H1 (cell line): Measurements from ENCODE around the gene C19orf44. TPM values are rescaled to one million over a fixed set of nuclear protein-coding genes. Genes with fewer than 3 reads are reported as not detected.

ENCODE experiments used
- CTCF ChIA-PET: fragments of 300-600 bp; sonication (Branson Sonifier 250); formaldehyde crosslinking; loops from one replicate; lab custom pipeline; 2021; ENCODE audit not compliant: partially characterized antibody; lab: Charles Lee
- POLR2A ChIA-PET: fragments of 300-600 bp; sonication (Branson Sonifier 250); formaldehyde crosslinking; loops from one replicate; lab custom pipeline; 2021; ENCODE audit warnings: inconsistent platforms; ENCODE audit not compliant: partially characterized antibody; lab: Charles Lee
- DNase-seq, 2 experiments: peaks; one replicate each; pipeline versions ENCODE4 v3.0.0 to v3.0.0-alpha.2; 2010 to 2022; ENCODE audit warnings: low spot score in 2 of 2, low read depth in 1 of 2, mixed read lengths in 1 of 2
- FAIRE-seq: peaks from 2 replicates; lab custom pipeline; 2011; peaks lifted over from hg19 to GRCh38; lab: Jason Lieb, UNC
- H2AFZ ChIP-seq: 2 replicates; pipeline ENCODE4 v1.8.1; 2012; ENCODE audit warnings: low read length, inconsistent platforms
- H2AK5ac ChIP-seq: 2 replicates; pipeline ENCODE4 v1.6.1; 2013; ENCODE audit warnings: low read depth, low read length
- H2BK120ac ChIP-seq: replicated peaks from 2 replicates; pipeline ENCODE3; 2013; ENCODE audit warnings: low read depth, low read length, inconsistent platforms
- H2BK12ac ChIP-seq: 2 replicates; pipeline ENCODE4 v1.6.1; 2013; ENCODE audit warnings: low read depth, low read length
- H2BK15ac ChIP-seq: 2 replicates; pipeline ENCODE4 v1.6.1; 2013; ENCODE audit warnings: low read length
- H2BK20ac ChIP-seq: 2 replicates; pipeline ENCODE4 v1.6.1; 2013; ENCODE audit warnings: low read length
- H2BK5ac ChIP-seq: 2 replicates; pipeline ENCODE4 v1.6.1; 2013; ENCODE audit warnings: low read depth, low read length
- H3K14ac ChIP-seq: 2 replicates; pipeline ENCODE4 v1.6.1; 2013; ENCODE audit warnings: inconsistent platforms; ENCODE audit not compliant: insufficient read length
- H3K18ac ChIP-seq: 2 replicates; pipeline ENCODE4 v1.6.1; 2013; ENCODE audit warnings: low read length; ENCODE audit errors: extremely low read depth
- H3K23ac ChIP-seq: 2 replicates; pipeline ENCODE4 v1.6.1; 2013; ENCODE audit warnings: inconsistent platforms; ENCODE audit not compliant: insufficient read length
- H3K23me2 ChIP-seq: 2 replicates; pipeline ENCODE4 v1.6.1; 2013; ENCODE audit warnings: low read depth, low read length
- H3K27ac ChIP-seq: 2 replicates; pipeline ENCODE4 v1.6.1; 2011; ENCODE audit warnings: low read depth, low read length, inconsistent platforms
- H3K27me3 ChIP-seq, 4 experiments: replicated peaks in 1 of 4; 1 replicate in 1 of 4; 2 replicates in 3 of 4; pipeline versions ENCODE4 v1.6.1 to v1.8.1; 2011 to 2013; ENCODE audit warnings: low read length in 3 of 4, mild to moderate bottlenecking in 3 of 4, inconsistent platforms in 2 of 4, mixed read lengths in 2 of 4, moderate library complexity in 1 of 4; ENCODE audit not compliant: control insufficient read depth in 3 of 4, insufficient read depth in 3 of 4; ENCODE audit errors: extremely low read depth in 1 of 4
- H3K36me3 ChIP-seq, 4 experiments: 2 replicates each; pipeline versions ENCODE4 v1.6.1 to v1.8.1; 2011 to 2013; ENCODE audit warnings: mild to moderate bottlenecking in 4 of 4, low read length in 3 of 4, moderate library complexity in 2 of 4, control low read depth in 1 of 4, inconsistent platforms in 1 of 4; ENCODE audit not compliant: insufficient read depth in 4 of 4, control insufficient read depth in 2 of 4
- H3K4ac ChIP-seq: replicated peaks from 2 replicates; pipeline ENCODE3; 2013; ENCODE audit warnings: low read length, low read depth, mixed read lengths, inconsistent platforms; ENCODE audit not compliant: insufficient read length
- H3K4me1 ChIP-seq, 4 experiments: replicated peaks in 1 of 4; 1 replicate in 1 of 4; 2 replicates in 3 of 4; pipeline versions ENCODE4 v1.6.1 to v1.8.1; 2011 to 2013; ENCODE audit warnings: low read length in 3 of 4, inconsistent platforms in 2 of 4, mixed read lengths in 1 of 4; ENCODE audit not compliant: insufficient read depth in 4 of 4, control insufficient read depth in 3 of 4
- H3K4me2 ChIP-seq, 2 experiments: 2 replicates each; pipeline versions ENCODE4 v1.6.1 to v1.8.1; 2011 to 2013; ENCODE audit warnings: low read depth in 2 of 2, low read length in 2 of 2, control low read depth in 1 of 2, inconsistent platforms in 1 of 2, mild to moderate bottlenecking in 1 of 2; ENCODE audit not compliant: insufficient read depth in 1 of 2
- H3K4me3 ChIP-seq, 4 experiments: fragments of 200-600, 300-600 bp in 1 of 4; sonication (generic), shearing (Covaris generic), sonication (Bioruptor Twin) in 1 of 4; 2 replicates each; pipeline versions ENCODE4 v1.5.1 to v1.8.1; 2011 to 2016; ENCODE audit warnings: low read length in 4 of 4, low read depth in 3 of 4, control low read depth in 2 of 4, inconsistent platforms in 2 of 4, mild to moderate bottlenecking in 2 of 4, mixed read lengths in 1 of 4, moderate library complexity in 1 of 4; ENCODE audit not compliant: insufficient read depth in 2 of 4; ENCODE audit errors: extremely low read depth in 1 of 4
- H3K56ac ChIP-seq: replicated peaks from 2 replicates; pipeline ENCODE3; 2013; ENCODE audit warnings: low read depth, mild to moderate bottlenecking, mixed read lengths, low read length, inconsistent platforms; ENCODE audit not compliant: insufficient read length
- H3K79me1 ChIP-seq: 2 replicates; pipeline ENCODE4 v1.6.1; 2013; ENCODE audit warnings: low read depth, low read length, control low read depth
- H3K79me2 ChIP-seq, 2 experiments: 2 replicates each; pipeline versions ENCODE4 v1.6.1 to v1.8.1; 2012 to 2013; ENCODE audit warnings: low read length in 2 of 2, mild to moderate bottlenecking in 2 of 2, inconsistent platforms in 1 of 2; ENCODE audit not compliant: insufficient read depth in 2 of 2, control insufficient read depth in 1 of 2
- H3K9ac ChIP-seq, 4 experiments: replicated peaks in 1 of 4; 1 replicate in 1 of 4; 2 replicates in 3 of 4; pipeline versions ENCODE4 v1.6.1 to v1.8.1; 2011 to 2013; ENCODE audit warnings: low read depth in 3 of 4, low read length in 3 of 4, control low read depth in 2 of 4, mild to moderate bottlenecking in 2 of 4, moderate library complexity in 2 of 4, inconsistent platforms in 1 of 4; ENCODE audit errors: extremely low read depth in 1 of 4
- H3K9me3 ChIP-seq, 2 experiments: 2 replicates each; pipeline versions ENCODE4 v1.6.1 to v1.8.1; 2012 to 2013; ENCODE audit warnings: mild to moderate bottlenecking in 2 of 2, moderate library complexity in 2 of 2, control low read depth in 1 of 2, inconsistent platforms in 1 of 2, low read depth in 1 of 2, low read length in 1 of 2, mixed read lengths in 1 of 2; ENCODE audit not compliant: insufficient read depth in 2 of 2
- H4K20me1 ChIP-seq, 2 experiments: replicated peaks in 1 of 2; 2 replicates each; pipeline versions ENCODE3 to v1.8.1; 2011 to 2013; ENCODE audit warnings: inconsistent platforms in 2 of 2, low read length in 2 of 2, mild to moderate bottlenecking in 1 of 2; ENCODE audit not compliant: insufficient read depth in 2 of 2, control insufficient read depth in 1 of 2
- H4K5ac ChIP-seq: 2 replicates; pipeline ENCODE4 v1.6.1; 2013; ENCODE audit warnings: low read length, low read depth, mixed read lengths, inconsistent platforms; ENCODE audit not compliant: insufficient read length
- H4K8ac ChIP-seq: 2 replicates; pipeline ENCODE4 v1.8.0; 2013; ENCODE audit warnings: mild to moderate bottlenecking, moderate library complexity, low read length, inconsistent platforms; ENCODE audit not compliant: insufficient read depth; ENCODE audit errors: extremely low read depth
- H4K91ac ChIP-seq: replicated peaks from 2 replicates; pipeline ENCODE3; 2013; ENCODE audit warnings: low read length, mixed read lengths, inconsistent platforms; ENCODE audit not compliant: insufficient read length
- BACH1 ChIP-seq: IDR thresholded peaks from 2 replicates; pipeline ENCODE4 v1.6.1; 2012; ENCODE audit warnings: low read length, improper control_type of control experiment
- CREB1 ChIP-seq: IDR thresholded peaks from 2 replicates; pipeline ENCODE4 v1.6.1; 2012; ENCODE audit warnings: inconsistent platforms
- EGR1 ChIP-seq: IDR thresholded peaks from 2 replicates; pipeline ENCODE4 v1.6.1; 2011; ENCODE audit warnings: low read depth, low read length, borderline replicate concordance
- JUN ChIP-seq: IDR thresholded peaks from 2 replicates; pipeline ENCODE4 v1.6.1; 2011; ENCODE audit warnings: low read depth, mild to moderate bottlenecking, improper control_type of control experiment, low read length
- KDM1A ChIP-seq: fragments of 200-600, 300-600 bp; sonication (generic); IDR thresholded peaks from 2 replicates; pipeline ENCODE4 v1.7.1; 2016; ENCODE audit warnings: mild to moderate bottlenecking, low read length, borderline replicate concordance
- KDM4A ChIP-seq: IDR thresholded peaks from one replicate; pipeline ENCODE4 v1.7.1; 2012; ENCODE audit warnings: low read depth, mild to moderate bottlenecking, moderate library complexity, low read length, inconsistent platforms; ENCODE audit not compliant: severe bottlenecking
- MAFK ChIP-seq: IDR thresholded peaks from 2 replicates; pipeline ENCODE4 v1.6.1; 2012; ENCODE audit warnings: low read depth, mild to moderate bottlenecking, improper control_type of control experiment, low read length
- WGBS, 2 experiments: shearing (Covaris generic) in 1 of 2; methylation state at CpG; one replicate each; pipeline versions ENCODE4 v1.1.6 to v1.1.7; 2013 to 2015; ENCODE audit warnings: low lambda C conversion rate in 2 of 2, mixed read lengths in 2 of 2, inconsistent platforms in 1 of 2, low coverage in 1 of 2, missing lambda C conversion rate in 1 of 2; ENCODE audit not compliant: insufficient replicate concordance in 2 of 2, insufficient coverage in 1 of 2, insufficient read length in 1 of 2; ENCODE audit errors: extremely low coverage in 1 of 2, missing lambda C conversion rate in 1 of 2; 5-methylcytosine and 5-hydroxymethylcytosine counted together
- polyA plus RNA-seq, 7 experiments: library from polyadenylated mRNA; depleted of rRNA in 3 of 7; stranded (reverse) in 5 of 7; unstranded in 2 of 7; fragments of >200 nt in 5 of 7; fragments of 200-250 nt in 2 of 7; gene quantifications; 1 replicate in 5 of 7; 2 replicates in 1 of 7; 4 replicates in 1 of 7; pipeline versions ENCODE4 v1.2.1 to v1.2.3, GENCODE V29; 2011 to 2013; ENCODE audit warnings: missing spikeins in 2 of 7, mixed read lengths in 2 of 7
- total RNA-seq: library from RNA; stranded (reverse); fragmentation: NEBNext Ultra II Directional; extraction: Animal tissue kit (Norgen Biotek cat#: 25700); gene quantifications from 2 replicates; pipeline ENCODE4 v1.2.1, GENCODE V29; 2021

C19orf44 gene
- total and polyA plus RNA-seq, 2 of the 8 experiments (the other 6 are each of a cell fraction or from before 2014, with no cell fraction given), result 2.1 to 4.5 TPM

DNA sequence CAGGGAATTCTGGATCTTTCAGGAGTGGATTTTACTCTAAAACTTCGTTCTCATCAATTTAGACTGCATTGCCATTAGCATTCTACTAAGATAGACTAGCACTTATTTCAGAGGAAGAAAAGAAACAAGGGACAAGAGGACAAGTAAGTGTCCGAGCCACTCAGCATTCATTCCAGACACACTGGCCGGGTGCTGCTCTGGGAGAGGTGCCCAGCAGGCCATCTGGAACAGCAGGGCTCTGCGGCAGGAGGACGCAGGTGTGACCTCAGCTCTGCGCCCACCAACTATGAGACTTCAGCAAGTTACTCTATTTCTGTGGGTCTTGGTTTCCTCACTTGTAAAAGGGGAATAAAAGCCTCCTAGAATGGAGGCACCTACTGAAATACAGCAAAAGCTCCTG is 28.6 kb upstream of the C19orf44 start:
- H3K27me3 ChIP-seq, result no peaks in the 10 kb centered on the region
- H2BK120ac ChIP-seq, result no peak overlapping the region
- POLR2A ChIA-PET, result interaction anchor here (0.9 kb wide), 1 partner anchor 7 kb away, joined by 3 read pairs; no protein-coding TSS in a partner anchor
- H3K23ac ChIP-seq, result no peak overlapping the region
- 93% methylated on average over 6 of the region's 6 CpGs; no CpG with 5 or more reads in 1 of the 2 experiments for WGBS, 2 experiments
- H3K4me2 ChIP-seq, result no peak overlapping the region
- no peak overlapping the region for H2BK15ac ChIP-seq
- H3K14ac ChIP-seq, result no peak overlapping the region
- no peak overlapping the region for H3K18ac ChIP-seq
- no peak overlapping the region for H4K5ac ChIP-seq
- H3K23me2 ChIP-seq, result peaks cover 8% of the 10 kb centered on the region; the same call in 1 of the 2 replicates
- H2AK5ac ChIP-seq, result no peak overlapping the region
- H3K4ac ChIP-seq, result no peak overlapping the region
- H3K79me1 ChIP-seq, result peaks cover 32% of the 10 kb centered on the region
- no peaks in the 10 kb centered on the region for H3K36me3 ChIP-seq
- no peak overlapping the region for H4K91ac ChIP-seq
- no peak overlapping the region for H2BK5ac ChIP-seq
- H2BK20ac ChIP-seq, result no peak overlapping the region
- H4K20me1 ChIP-seq, result peaks cover 14 to 30% of the 10 kb centered on the region in 2 experiments
- peaks cover 0 to 6% (median 0%) of the 10 kb centered on the region in 4 experiments; a peak in 4 of 7 replicates for H3K4me1 ChIP-seq
- H3K9me3 ChIP-seq, result no peaks in the 10 kb centered on the region
- CTCF ChIA-PET, result interaction anchor here (0.9 to 1.1 kb wide), 2 partner anchors 17 to 25 kb away, joined by 3 to 4 read pairs; no protein-coding TSS in a partner anchor
- no peak overlapping the region for H3K27ac ChIP-seq
- H3K9ac ChIP-seq, result no peak overlapping the region
- no peak overlapping the region for H3K4me3 ChIP-seq
- no peak overlapping the region for H3K56ac ChIP-seq
- no peak for TF ChIP-seq CREB1
- no peak for TF ChIP-seq EGR1
- TF ChIP-seq KDM1A, result no peak
- no peak for TF ChIP-seq BACH1
- no peak for TF ChIP-seq MAFK
- TF ChIP-seq JUN, result no peak
- no peak for TF ChIP-seq KDM4A
- peaks cover 23 to 83% of the 10 kb centered on the region in 2 experiments for H3K79me2 ChIP-seq
- DNase-seq (no peak), FAIRE-seq (no peak)
- no peak overlapping the region for H2AFZ ChIP-seq
- no peak overlapping the region for H4K8ac ChIP-seq
- no peak overlapping the region for H2BK12ac ChIP-seq
